Right cardiac atrium (tissue), 5 donors: ENCODE results near the gene ST7L. TPM values are rescaled to one million over a fixed set of nuclear protein-coding genes. Genes with fewer than 3 reads are reported as not detected.

Experiments used
- ATAC-seq, 2 donors: fragments of 200-7000 bp; cut with Tn5 transposase; one replicate each; pipeline versions ENCODE4 v1.8.0 to v1.9.1; 2020; ENCODE audit warnings: moderate library complexity in 2 of 2, mild to moderate bottlenecking in 1 of 2
- DNase-seq, 3 donors: peaks; one replicate each; pipeline ENCODE4 v3.0.0-alpha.2; 2020
- H3K27ac ChIP-seq: one replicate; pipeline ENCODE4 v1.5.1; 2013; ENCODE audit warnings: mild to moderate bottlenecking, low read length, control low read depth, moderate library complexity
- H3K27me3 ChIP-seq: one replicate; pipeline ENCODE4 v1.6.1; 2013; ENCODE audit not compliant: control insufficient read depth, insufficient read depth
- H3K4me1 ChIP-seq: one replicate; pipeline ENCODE4 v1.6.1; 2013; ENCODE audit warnings: low read length; ENCODE audit not compliant: control insufficient read depth, insufficient read depth
- H3K4me3 ChIP-seq: one replicate; pipeline ENCODE4 v1.5.1; 2013; ENCODE audit warnings: low read length, control low read depth
- H3K9me3 ChIP-seq: one replicate; pipeline ENCODE4 v1.6.1; 2013; ENCODE audit warnings: low read length; ENCODE audit not compliant: control insufficient read depth
- WGBS: extraction: QIAGEN DNeasy Blood & Tissue Kit; methylation state at CpG from one replicate; pipeline ENCODE4 v1.1.7; 2013; 5-methylcytosine and 5-hydroxymethylcytosine counted together
- intact Hi-C, 4 donors: fragments of 100-400 bp; cut with DNase I; formaldehyde crosslinking; loops; one replicate each; pipeline versions ENCODE4 v1.11.0 to v1.14.0; 2022 to 2023
- polyA plus RNA-seq: library from polyadenylated mRNA; stranded (reverse); fragments of 200-250 nt; gene quantifications from one replicate; pipeline ENCODE4 v1.2.3, GENCODE V29; 2013
- total RNA-seq, 4 donors: library from RNA; stranded (reverse); fragmentation: NEBNext Ultra II Directional; extraction: Animal tissue kit (Norgen Biotek cat#: 25700); gene quantifications; one replicate each; pipeline ENCODE4 v1.2.1, GENCODE V29; 2021
- donor health status: healthy with polysubstance abuse.
- donor health status: DM: no; HTN: yes; CAD: no.
- donor health status: DM: no; HTN: no; CAD: no.
- donor health status: DM: no; HTN: yes; CAD: no; lungs with severe emphysema.
- donor health status: DM: yes; HTN: yes; CAD: no.

ST7L gene
- total and polyA plus RNA-seq, 5 donors: 7.2 to 18.9 (median 15.9) TPM

DNA sequence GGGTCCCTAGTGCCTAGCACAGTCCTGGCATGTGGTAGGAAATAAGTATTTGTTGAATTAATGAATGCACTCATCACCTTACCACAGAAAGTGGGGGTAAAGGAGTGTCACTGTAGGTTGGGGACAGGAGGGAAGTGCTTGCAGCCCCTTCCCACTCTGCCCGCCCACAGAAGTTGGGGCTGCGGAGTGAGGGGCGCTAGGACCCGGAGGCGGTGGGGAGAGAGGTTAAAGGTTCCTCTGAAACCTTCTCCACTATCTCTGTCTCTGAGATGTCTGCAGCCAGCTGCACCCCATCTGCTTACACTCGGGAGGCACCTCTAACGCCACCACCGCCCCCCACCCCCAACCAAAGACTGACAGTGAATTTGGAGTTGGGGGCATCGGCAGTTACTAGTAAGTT, 111.6 kb downstream of the ST7L start:
- 81% methylated on average over 9 of the region's 9 CpGs for WGBS
- no peak for DNase-seq
- Histone ChIP-seq H3K4me3 (no peak overlapping the region), H3K27me3 (no peaks in the 10 kb centered on the region), H3K4me1 (peaks cover 2% of the 10 kb centered on the region), H3K27ac (no peak overlapping the region), H3K9me3 (no peaks in the 10 kb centered on the region)
- intact Hi-C loops: loop anchor here in 2 of 4 donors (10.0 kb wide), 1 partner anchor 197 kb away; the partner anchor contains the start of gene RHOC (in 2 of the 2)
- ATAC-seq: no peak

DNA sequence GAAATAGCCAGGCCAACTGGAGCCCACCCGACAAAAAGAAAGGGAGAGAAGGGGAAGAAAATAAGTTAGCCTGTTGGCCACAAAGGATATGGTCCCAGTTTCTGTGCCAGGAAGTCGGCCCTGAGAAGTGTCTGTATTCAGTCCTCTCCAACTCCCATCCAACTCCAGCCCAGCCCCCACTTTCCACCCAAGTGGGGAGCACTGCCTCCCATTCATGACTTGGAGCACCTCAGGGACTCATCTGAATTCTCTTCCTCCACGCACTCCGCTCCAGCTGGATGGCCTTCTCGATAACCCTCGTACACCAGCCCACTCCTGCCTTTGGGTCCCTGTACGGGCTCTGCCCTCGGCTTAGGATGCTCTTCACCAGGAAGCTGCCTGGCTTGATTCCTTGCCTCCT, 112.2 kb downstream of the ST7L start:
- WGBS: 89% methylated on average over 8 of the region's 8 CpGs
- Histone ChIP-seq H3K9me3 (no peaks in the 10 kb centered on the region), H3K27me3 (no peaks in the 10 kb centered on the region), H3K27ac (no peak overlapping the region), H3K4me1 (peaks cover 3% of the 10 kb centered on the region), H3K4me3 (no peak overlapping the region)
- intact Hi-C loops: loop anchor here in 2 of 4 donors (10.0 kb wide), 1 partner anchor 198 kb away; the partner anchor contains the start of gene RHOC (in 2 of the 2)
- DNase-seq: no peak
- no peak for ATAC-seq

DNA sequence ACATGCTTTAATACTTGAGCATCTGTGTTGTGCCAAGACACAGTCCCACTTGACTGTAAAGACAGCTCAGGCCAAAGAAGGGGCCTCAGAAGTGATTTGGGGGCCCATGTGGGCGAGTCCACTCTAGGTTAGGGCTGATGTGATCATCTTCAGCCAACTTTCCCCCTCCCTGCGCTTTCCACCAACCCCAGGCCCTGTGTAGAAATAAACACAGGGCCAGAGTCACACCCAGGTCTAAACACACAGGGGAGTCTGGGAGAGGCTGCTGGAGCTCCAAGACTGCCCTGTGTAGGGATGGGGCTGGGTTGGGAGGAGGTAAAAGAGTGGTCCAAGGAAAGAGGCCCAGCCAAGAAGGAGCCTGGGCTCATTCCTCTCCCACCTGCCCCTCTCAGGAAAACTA, 112.6 kb downstream of the ST7L start:
- H3K27me3 ChIP-seq: no peaks in the 10 kb centered on the region
- H3K27ac ChIP-seq: no peak overlapping the region
- 90% methylated on average over 2 of the region's 2 CpGs for WGBS
- H3K9me3 ChIP-seq: no peaks in the 10 kb centered on the region
- DNase-seq (no peak), ATAC-seq (no peak)
- H3K4me3 ChIP-seq: no peak overlapping the region
- peaks cover 3% of the 10 kb centered on the region for H3K4me1 ChIP-seq
- intact Hi-C loops: loop anchor here in 2 of 4 donors (10.0 kb wide), 1 partner anchor 198 kb away; the partner anchor contains the start of gene RHOC (in 2 of the 2)

DNA sequence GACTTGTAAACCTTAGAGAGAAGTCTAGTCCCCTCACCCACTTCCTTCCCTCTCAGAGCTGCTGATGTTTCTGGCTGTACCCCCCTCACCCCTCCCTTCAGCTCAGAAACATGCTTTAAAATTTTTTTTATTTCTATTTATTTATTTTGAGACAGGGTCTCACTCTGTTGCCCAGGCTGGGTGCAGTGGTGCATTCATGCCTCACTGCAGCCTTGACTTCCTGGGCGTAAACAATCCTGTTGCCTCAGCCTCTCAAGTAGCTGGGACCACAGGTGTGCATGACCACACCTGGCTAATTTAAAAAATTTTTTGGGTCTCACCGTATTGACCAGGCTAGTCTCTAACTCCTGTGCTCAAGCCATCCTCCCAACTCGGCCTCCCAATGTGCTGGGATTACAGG, 113.1 kb downstream of the ST7L start:
- Histone ChIP-seq H3K4me3 (no peak overlapping the region), H3K4me1 (peaks cover 3% of the 10 kb centered on the region), H3K27me3 (no peaks in the 10 kb centered on the region), H3K9me3 (no peaks in the 10 kb centered on the region), H3K27ac (no peak overlapping the region)
- no peak for ATAC-seq
- DNase-seq: no peak
- intact Hi-C loops: loop anchor here in 2 of 4 donors (10.0 kb wide), 1 partner anchor 199 kb away; the partner anchor contains the start of gene RHOC (in 2 of the 2)
- WGBS: 90% methylated on average over 3 of the region's 3 CpGs

DNA sequence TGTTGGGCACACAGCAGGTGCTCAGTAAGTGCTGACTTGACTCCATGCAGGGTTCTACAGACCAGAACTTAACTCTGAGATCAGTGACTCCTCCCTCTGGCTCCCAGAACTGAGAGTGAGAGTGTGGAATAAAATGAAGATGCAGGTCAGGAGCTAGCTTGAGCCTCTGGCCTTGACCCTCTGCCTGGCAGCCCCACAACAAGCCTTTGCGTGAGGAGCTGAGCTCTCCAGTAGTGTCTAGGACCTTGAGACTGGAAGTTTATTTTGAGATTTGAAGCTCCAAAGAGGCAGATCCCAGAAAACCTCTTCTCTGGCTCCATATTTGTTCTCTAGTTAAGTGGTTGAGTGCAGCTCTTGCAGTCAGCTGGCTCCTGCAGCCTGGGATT, 113.5 kb downstream of the ST7L start:
- WGBS: 78% methylated on average over 1 of the region's 1 CpG
- no peaks in the 10 kb centered on the region for H3K27me3 ChIP-seq
- intact Hi-C loops: loop anchor here in 2 of 4 donors (10.0 kb wide), 1 partner anchor 199 kb away; the partner anchor contains the start of gene RHOC (in 2 of the 2)

DNA sequence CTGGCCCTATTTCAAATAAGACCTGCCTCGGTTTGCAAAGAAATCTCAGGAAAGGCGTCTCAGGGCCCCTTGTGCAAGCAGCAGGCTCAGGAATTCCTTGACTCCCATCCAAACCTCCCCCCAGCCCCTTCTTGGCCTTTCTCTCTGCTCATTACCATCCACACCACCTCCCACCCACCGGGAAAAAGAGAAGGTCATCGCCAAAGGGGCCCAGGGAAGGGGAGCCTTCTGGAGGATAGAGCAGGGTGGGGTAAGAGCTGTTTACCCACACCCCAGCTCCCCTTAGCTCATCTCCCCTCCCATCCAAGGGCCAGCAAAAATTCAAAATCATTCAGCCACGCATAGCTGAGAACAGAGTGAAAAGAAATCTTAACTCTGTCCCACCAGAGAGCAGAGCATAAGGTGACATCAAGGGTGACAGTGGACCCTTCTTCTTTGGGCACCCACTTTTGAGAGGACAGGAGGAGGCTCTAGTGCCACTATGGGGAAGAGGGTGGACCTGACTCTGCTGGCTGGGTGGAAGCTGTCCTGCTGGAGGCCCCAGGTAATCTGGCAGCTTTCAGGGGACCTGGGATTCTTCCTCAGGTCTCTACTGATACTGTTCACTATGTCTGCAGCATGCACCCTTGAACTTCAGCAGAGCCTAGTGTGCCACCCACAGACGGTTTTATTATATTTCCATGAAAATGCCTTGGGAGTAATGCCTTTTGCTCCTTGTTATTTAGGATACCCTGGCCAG, 114.1 kb downstream of the ST7L start:
- no peak overlapping the region for H3K27ac ChIP-seq
- H3K4me1 ChIP-seq: peaks cover 3% of the 10 kb centered on the region
- ATAC-seq (no peak), DNase-seq (no peak)
- 64% methylated on average over 6 of the region's 6 CpGs for WGBS
- H3K27me3 ChIP-seq: no peaks in the 10 kb centered on the region
- H3K4me3 ChIP-seq: no peak overlapping the region
- intact Hi-C loops: loop anchor here in 3 of 4 donors (5.0 to 10.0 kb wide), 2 partner anchors 200 to 202 kb away; partner anchors contain the start of gene RHOC (in 3 of the 3)
- H3K9me3 ChIP-seq: no peaks in the 10 kb centered on the region

More for the DNA sequence above, 113.5 kb downstream of the ST7L start:
- H3K27ac ChIP-seq: no peak overlapping the region
- H3K4me1 ChIP-seq: peaks cover 3% of the 10 kb centered on the region
- no peak overlapping the region for H3K4me3 ChIP-seq
- no peaks in the 10 kb centered on the region for H3K9me3 ChIP-seq
- ATAC-seq (no peak), DNase-seq (no peak)

DNA sequence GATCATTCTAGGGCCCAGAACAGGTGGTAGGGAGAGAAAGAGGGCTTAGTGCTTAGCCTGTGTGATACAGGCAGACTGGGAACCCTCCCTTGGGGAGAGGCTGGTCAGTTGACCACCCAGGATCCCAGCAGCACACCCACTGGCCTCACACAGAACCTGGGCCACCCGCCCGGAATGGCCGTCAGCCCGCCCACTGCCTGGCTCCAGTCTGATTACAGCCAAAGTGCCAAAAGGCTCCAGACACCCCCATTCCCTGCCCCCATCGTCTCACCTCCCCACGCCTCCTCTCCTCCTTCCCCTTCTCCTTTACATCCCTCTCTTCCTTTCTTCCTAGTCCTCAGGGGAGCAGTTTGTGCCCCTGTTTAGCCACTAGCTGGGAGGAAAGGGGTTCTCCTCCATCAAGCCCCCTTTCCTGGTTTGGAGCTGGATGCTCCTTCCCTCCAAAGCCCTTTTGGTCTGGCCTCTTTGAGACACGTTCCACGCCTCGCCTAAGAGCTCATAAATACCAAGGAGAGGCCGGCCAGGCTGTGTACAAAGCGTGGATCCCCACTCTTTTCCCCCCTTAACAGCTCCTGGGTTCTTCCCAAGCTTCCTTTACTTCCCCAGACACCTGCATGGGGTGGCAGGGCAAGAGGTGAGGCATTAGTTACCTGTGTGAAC, 114.8 kb downstream of the ST7L start:
- Histone ChIP-seq H3K4me3 (no peak overlapping the region), H3K9me3 (no peaks in the 10 kb centered on the region), H3K4me1 (peaks cover 3% of the 10 kb centered on the region), H3K27ac (no peak overlapping the region), H3K27me3 (no peaks in the 10 kb centered on the region)
- intact Hi-C loops: loop anchor here in 3 of 4 donors (5.0 to 10.0 kb wide), 2 partner anchors 201 to 203 kb away; partner anchors contain the start of gene RHOC (in 3 of the 3)
- ATAC-seq (no peak), DNase-seq (peak; percentile 22 to 77 (median 60))
- WGBS: 70% methylated on average over 11 of the region's 11 CpGs

DNA sequence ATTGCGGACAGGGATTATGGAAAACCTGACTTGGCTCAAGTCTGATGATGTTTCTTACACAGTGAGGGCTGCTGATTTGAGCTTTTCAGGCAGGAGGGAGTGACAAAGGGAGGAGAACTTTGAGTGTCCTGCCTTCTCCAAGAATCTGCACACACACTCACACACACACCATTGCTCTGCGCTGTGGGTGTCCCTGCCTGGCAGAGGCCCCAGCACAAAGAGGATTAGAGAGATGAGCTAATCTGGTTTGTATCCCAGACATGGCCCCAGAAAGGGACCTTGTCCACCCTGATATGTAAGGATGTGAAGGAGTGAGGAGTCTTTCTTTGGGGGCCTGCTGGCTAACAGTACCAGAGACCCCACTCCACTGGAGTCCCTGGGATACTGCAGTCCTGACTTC, 116.1 kb downstream of the ST7L start:
- peak in 1 of 3 donors; percentile 64 for DNase-seq
- intact Hi-C loops: loop anchor here in 3 of 4 donors (5.0 to 10.0 kb wide), 2 partner anchors 202 to 204 kb away; partner anchors contain the start of gene RHOC (in 3 of the 3)
- H3K4me3 ChIP-seq: no peak overlapping the region
- H3K27ac ChIP-seq: no peak overlapping the region
- peaks cover 3% of the 10 kb centered on the region for H3K4me1 ChIP-seq
- no peaks in the 10 kb centered on the region for H3K9me3 ChIP-seq
- ATAC-seq: peak; percentile 22 to 30
- H3K27me3 ChIP-seq: no peaks in the 10 kb centered on the region
- 63% methylated on average over 2 of the region's 2 CpGs for WGBS

DNA sequence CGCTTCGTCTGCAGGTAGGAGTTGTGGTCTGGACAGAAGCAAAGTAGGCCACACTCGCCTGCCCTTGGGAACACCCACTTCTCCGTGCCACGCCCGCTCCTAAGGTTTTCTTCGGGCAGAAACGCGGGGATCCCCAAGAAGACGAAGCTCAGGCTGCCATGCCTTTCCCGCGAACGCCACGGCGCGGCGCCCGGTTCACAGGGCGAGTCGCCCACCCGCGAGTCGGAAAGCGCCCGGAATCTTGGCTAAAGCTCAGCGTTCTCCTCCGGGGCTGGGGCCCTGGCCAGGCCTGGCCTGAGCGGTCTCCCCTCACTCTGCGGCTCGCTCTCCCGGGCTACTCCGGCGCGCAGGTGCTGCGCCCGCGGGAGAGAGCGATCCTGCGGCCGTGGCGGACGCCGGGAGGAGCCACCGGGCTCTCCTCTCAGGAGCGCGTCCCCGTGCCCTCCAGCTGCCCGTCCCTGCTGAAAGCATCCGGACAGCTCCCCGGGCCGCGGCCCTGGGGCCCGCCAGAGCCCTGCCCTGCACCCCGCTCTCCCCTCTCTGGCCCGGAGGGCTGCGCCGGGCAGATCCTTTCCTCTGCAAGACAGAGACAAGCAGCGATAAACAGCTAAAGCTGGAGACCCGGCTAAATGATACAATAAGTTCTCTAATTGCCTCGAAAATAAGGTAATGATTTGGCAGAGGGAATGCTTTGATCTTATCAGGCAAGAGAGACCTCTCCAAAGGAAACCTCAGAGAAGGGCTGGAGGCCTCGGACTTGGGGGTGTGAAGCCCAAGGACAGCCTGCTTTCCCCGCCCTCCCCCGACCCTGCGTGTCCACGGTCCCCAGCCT, 116.9 kb downstream of the ST7L start:
- Histone ChIP-seq H3K27me3 (no peaks in the 10 kb centered on the region), H3K27ac (peak overlapping the region; percentile 21), H3K4me1 (peaks cover 3% of the 10 kb centered on the region), H3K9me3 (no peaks in the 10 kb centered on the region), H3K4me3 (peak overlapping the region; percentile 54)
- DNase-seq (peak; percentile 79 to 93 (median 93)), ATAC-seq (peak; percentile 88 to 90)
- intact Hi-C loops: loop anchor here in 3 of 4 donors (5.0 to 10.0 kb wide), 2 partner anchors 203 to 205 kb away; partner anchors contain the start of gene RHOC (in 3 of the 3)
- WGBS: 4% methylated on average over 65 of the region's 65 CpGs

DNA sequence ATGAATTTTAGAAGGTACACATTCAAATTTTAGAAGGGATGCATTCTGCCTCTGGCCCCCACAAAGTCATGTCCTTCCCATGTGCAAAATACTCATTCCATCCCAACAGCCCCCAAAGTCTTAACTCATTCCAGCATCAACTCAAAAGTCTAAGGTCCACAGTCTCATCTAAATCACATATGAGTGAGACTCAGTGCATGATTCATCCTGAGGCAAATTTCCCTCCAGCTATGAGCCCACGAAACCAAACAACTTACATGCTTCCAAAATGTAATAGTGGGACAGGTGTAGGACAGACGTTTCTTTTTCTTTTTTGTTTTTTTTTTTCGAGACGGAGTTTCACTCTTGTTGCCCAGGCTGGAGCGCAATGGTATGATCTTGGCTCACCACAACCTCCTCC, 122.7 kb downstream of the ST7L start:
- intact Hi-C loops: no loop called here
- 85% methylated on average over 5 of the region's 5 CpGs for WGBS

More for the DNA sequence above, 122.7 kb downstream of the ST7L start:
- no peak overlapping the region for H3K4me3 ChIP-seq
- no peak for ATAC-seq
- DNase-seq: no peak
- H3K27ac ChIP-seq: no peak overlapping the region
- no peaks in the 10 kb centered on the region for H3K9me3 ChIP-seq
- no peaks in the 10 kb centered on the region for H3K27me3 ChIP-seq
- no peaks in the 10 kb centered on the region for H3K4me1 ChIP-seq
